IMR-90 (cell line): Measurements from ENCODE around the gene CTAGE6. TPM values are rescaled to one million over a fixed set of nuclear protein-coding genes. Genes with fewer than 3 reads are reported as not detected.

Experiments
- ATAC-seq: fragments of 200-7000 bp; cut with Tn5 transposase; 2 replicates; pipeline ENCODE4 v1.9.1; 2020; ENCODE audit warnings: low read depth, mild to moderate bottlenecking, moderate library complexity
- BruUV-seq: library from RNA; stranded (reverse); fragments of 400-500 nt; replicated peaks from 2 replicates; lab custom pipeline; 2021; lab: Mats Ljungman, UMichigan
- CTCF ChIA-PET: fragments of 300-600 bp; formaldehyde crosslinking; extraction: SDS; loops from one replicate; lab custom pipeline; 2021; ENCODE audit warnings: antibody characterized with exemption; lab: Yijun Ruan, JAX
- POLR2A ChIA-PET: fragments of 300-600 bp; sonication (Branson Sonifier 250); formaldehyde crosslinking; loops from one replicate; lab custom pipeline; 2022; ENCODE audit warnings: antibody characterized with exemption; ENCODE audit not compliant: unreplicated experiment; lab: Charles Lee
- DNase-seq: peaks from one replicate; pipeline ENCODE4 v3.0.0; 2013
- H2AFZ ChIP-seq: replicated peaks from 2 replicates; pipeline ENCODE3; 2013; ENCODE audit warnings: low read length, mild to moderate bottlenecking; ENCODE audit not compliant: poor library complexity
- H2AK5ac ChIP-seq: 2 replicates; pipeline ENCODE4 v1.6.1; 2013; ENCODE audit warnings: low read depth, low read length, inconsistent platforms
- H2AK9ac ChIP-seq: replicated peaks from 2 replicates; pipeline ENCODE3; 2013; ENCODE audit warnings: mild to moderate bottlenecking, low read depth, low read length, moderate library complexity; ENCODE audit not compliant: poor library complexity
- H2BK120ac ChIP-seq: 2 replicates; pipeline ENCODE4 v1.6.1; 2013; ENCODE audit warnings: low read depth, low read length, inconsistent platforms
- H2BK15ac ChIP-seq: 3 replicates; pipeline ENCODE4 v1.6.1; 2013; ENCODE audit warnings: low read depth, low read length, inconsistent platforms
- H2BK20ac ChIP-seq: 2 replicates; pipeline ENCODE4 v1.6.1; 2013; ENCODE audit warnings: low read depth, mild to moderate bottlenecking, inconsistent platforms, low read length, moderate library complexity
- H2BK5ac ChIP-seq: 2 replicates; pipeline ENCODE4 v1.6.1; 2013; ENCODE audit warnings: mild to moderate bottlenecking, low read depth, low read length, inconsistent platforms; ENCODE audit not compliant: poor library complexity, severe bottlenecking
- H3K14ac ChIP-seq: replicated peaks from 2 replicates; pipeline ENCODE4 v1.6.1; 2013; ENCODE audit warnings: low read depth, low read length, inconsistent platforms
- H3K18ac ChIP-seq: 2 replicates; pipeline ENCODE4 v1.6.1; 2013; ENCODE audit warnings: low read depth, low read length, control low read depth
- H3K23ac ChIP-seq: 2 replicates; pipeline ENCODE4 v1.6.1; 2013; ENCODE audit warnings: low read depth, low read length, inconsistent platforms
- H3K27ac ChIP-seq: 2 replicates; pipeline ENCODE4 v1.5.1; 2013; ENCODE audit warnings: mild to moderate bottlenecking, control low read depth, low read length; ENCODE audit not compliant: insufficient read depth
- H3K27me3 ChIP-seq: 2 replicates; pipeline ENCODE4 v1.6.1; 2013; ENCODE audit warnings: low read length; ENCODE audit not compliant: control insufficient read depth, insufficient read depth
- H3K36me3 ChIP-seq: 2 replicates; pipeline ENCODE4 v1.6.1; 2013; ENCODE audit warnings: low read length, mixed read lengths; ENCODE audit not compliant: control insufficient read depth, insufficient read depth
- H3K4ac ChIP-seq: 2 replicates; pipeline ENCODE4 v1.6.1; 2013; ENCODE audit warnings: low read depth, low read length, inconsistent platforms
- H3K4me1 ChIP-seq: 2 replicates; pipeline ENCODE4 v1.6.1; 2013; ENCODE audit warnings: low read length, mixed read lengths; ENCODE audit not compliant: control insufficient read depth, insufficient read depth
- H3K4me2 ChIP-seq: 2 replicates; pipeline ENCODE4 v1.6.1; 2013; ENCODE audit warnings: low read depth, mild to moderate bottlenecking, control low read depth, low read length, moderate library complexity
- H3K4me3 ChIP-seq: 2 replicates; pipeline ENCODE4 v1.5.1; 2013; ENCODE audit warnings: low read depth, mild to moderate bottlenecking, control low read depth, low read length, moderate library complexity; ENCODE audit not compliant: insufficient read depth
- H3K56ac ChIP-seq: 2 replicates; pipeline ENCODE4 v1.6.1; 2013; ENCODE audit warnings: low read length, inconsistent platforms; ENCODE audit not compliant: insufficient read depth; ENCODE audit errors: extremely low read depth
- H3K79me1 ChIP-seq, 2 experiments: 2 replicates each; pipeline ENCODE4 v1.6.1; 2013; ENCODE audit warnings: low read length in 2 of 2, inconsistent platforms in 1 of 2, low read depth in 1 of 2
- H3K9ac ChIP-seq: 2 replicates; pipeline ENCODE4 v1.6.1; 2013; ENCODE audit warnings: low read depth, low read length, control low read depth
- H3K9me1 ChIP-seq: 2 replicates; pipeline ENCODE4 v1.6.1; 2013; ENCODE audit warnings: low read length, inconsistent platforms; ENCODE audit not compliant: insufficient read depth
- H3K9me3 ChIP-seq: 2 replicates; pipeline ENCODE4 v1.6.1; 2013; ENCODE audit warnings: low read length; ENCODE audit not compliant: control insufficient read depth, insufficient read depth
- H4K20me1 ChIP-seq: 2 replicates; pipeline ENCODE4 v1.6.1; 2013; ENCODE audit warnings: low read length, inconsistent platforms; ENCODE audit not compliant: insufficient read depth
- H4K5ac ChIP-seq: 2 replicates; pipeline ENCODE4 v1.6.1; 2013; ENCODE audit warnings: mild to moderate bottlenecking, low read depth, low read length, control low read depth
- H4K8ac ChIP-seq, 2 experiments: 2 replicates each; pipeline ENCODE4 v1.6.1; 2013; ENCODE audit warnings: low read depth in 2 of 2, low read length in 2 of 2, control low read depth in 1 of 2, inconsistent platforms in 1 of 2
- H4K91ac ChIP-seq: 2 replicates; pipeline ENCODE4 v1.6.1; 2013; ENCODE audit warnings: low read depth, low read length, inconsistent platforms; ENCODE audit not compliant: insufficient read depth
- MAFK ChIP-seq: IDR thresholded peaks from 2 replicates; pipeline ENCODE4 v1.6.1; 2012; ENCODE audit warnings: low read depth, low read length, improper control_type of control experiment
- WGBS, 2 experiments: methylation state at CpG; one replicate each; pipeline versions ENCODE4 v1.1.5 to v1.1.7; 2013; ENCODE audit warnings: missing lambda C conversion rate in 2 of 2; ENCODE audit not compliant: insufficient read length in 1 of 2; ENCODE audit errors: extremely low coverage in 2 of 2; 5-methylcytosine and 5-hydroxymethylcytosine counted together
- dilution Hi-C: fragments of 300-500 bp; cut with HindIII; formaldehyde crosslinking; loops from one replicate; pipeline ENCODE4 v1.14.3; 2018; ENCODE audit warnings: low sequenced_read_pairs; ENCODE audit not compliant: unreplicated experiment
- in situ Hi-C: fragments of 300-500 bp; cut with MboI; formaldehyde crosslinking; loops from 3 replicates; pipeline ENCODE4 v1.14.3; 2019; ENCODE audit warnings: low sequenced_read_pairs, inconsistent platforms, mixed read lengths
- intact Hi-C: fragments of 100-400 bp; cut with micrococcal nuclease; formaldehyde crosslinking; loops from 2 replicates; pipeline ENCODE4 v1.10.0; 2022
- polyA plus RNA-seq, 3 experiments: library from polyadenylated mRNA; depleted of rRNA; stranded (reverse); fragments of >200 nt; gene quantifications; 2 replicates each; pipeline ENCODE4 v1.2.3, GENCODE V29; 2012; ENCODE audit warnings: low replicate concordance in 1 of 3
- total RNA-seq: library from RNA; depleted of rRNA; stranded (reverse); fragments of >200 nt; gene quantifications from 2 replicates; pipeline ENCODE4 v1.2.3, GENCODE V29; 2012
- TF ChIP-seq, protein P1 (sequence below): fragments of 150-350 bp; IDR thresholded peaks from 2 replicates; pipeline ENCODE4 v1.6.1; 2017; ENCODE audit warnings: mild to moderate bottlenecking, antibody characterized with exemption, low read length, low read depth

CTAGE6 gene
- total and polyA plus RNA-seq, 2 of the 4 experiments (the other 2 are of a cell fraction), result 0.10 to 0.18 TPM

DNA sequence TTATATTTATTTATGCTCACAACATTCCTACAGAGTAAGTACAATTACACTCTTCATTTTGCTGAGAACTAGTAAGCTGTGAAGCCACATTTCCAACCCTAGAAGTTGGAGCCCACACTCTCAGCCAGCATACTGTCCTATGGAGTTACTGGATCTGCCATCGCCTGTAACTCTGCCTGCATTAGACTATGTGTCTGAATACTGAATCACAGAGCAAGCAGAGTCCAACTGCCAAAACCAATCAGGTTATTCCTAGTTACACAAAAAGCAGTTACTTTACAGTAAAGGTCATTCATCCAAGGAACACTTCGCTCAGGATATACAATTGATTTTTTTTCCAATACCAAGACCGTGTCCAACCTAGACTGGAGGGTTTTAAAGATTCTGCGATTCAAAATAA, 21.5 kb downstream of the CTAGE6 start:
- CTCF ChIA-PET, result interaction anchor here (1.0 to 2.2 kb wide), 4 partner anchors 8 to 399 kb away, joined by 3 to 11 read pairs (median 4); no protein-coding TSS in a partner anchor
- no peak overlapping the region for H2AFZ ChIP-seq

More for the DNA sequence above, 21.5 kb downstream of the CTAGE6 start:
- no CpG with 5 or more reads among the region's 4 CpGs for WGBS, 2 experiments
- H2AK5ac ChIP-seq, result no peak overlapping the region
- POLR2A ChIA-PET, result no interaction called here
- no peak overlapping the region for H4K91ac ChIP-seq
- no peak overlapping the region for H3K4me2 ChIP-seq
- no peaks in the 10 kb centered on the region for H3K27me3 ChIP-seq
- H2BK20ac ChIP-seq, result no peak overlapping the region
- no peak overlapping the region for H3K9ac ChIP-seq
- no peak overlapping the region for H2BK120ac ChIP-seq
- H3K4me3 ChIP-seq, result no peak overlapping the region
- H3K36me3 ChIP-seq, result no peaks in the 10 kb centered on the region
- dilution Hi-C loops (no loop called here), intact Hi-C loops (no loop called here), in situ Hi-C loops (no loop called here)
- no peaks in the 10 kb centered on the region for H4K20me1 ChIP-seq
- no peaks in the 10 kb centered on the region for H3K4me1 ChIP-seq
- H3K56ac ChIP-seq, result no peak overlapping the region
- no peak overlapping the region for H2BK5ac ChIP-seq
- no peak overlapping the region for H2BK15ac ChIP-seq
- no peak for DNase-seq
- H3K4ac ChIP-seq, result no peak overlapping the region
- H3K14ac ChIP-seq, result no peak overlapping the region
- no peak overlapping the region for H4K5ac ChIP-seq
- no peaks in the 10 kb centered on the region for H3K9me3 ChIP-seq
- no peak overlapping the region for H4K8ac ChIP-seq
- TF ChIP-seq, protein P1, sequence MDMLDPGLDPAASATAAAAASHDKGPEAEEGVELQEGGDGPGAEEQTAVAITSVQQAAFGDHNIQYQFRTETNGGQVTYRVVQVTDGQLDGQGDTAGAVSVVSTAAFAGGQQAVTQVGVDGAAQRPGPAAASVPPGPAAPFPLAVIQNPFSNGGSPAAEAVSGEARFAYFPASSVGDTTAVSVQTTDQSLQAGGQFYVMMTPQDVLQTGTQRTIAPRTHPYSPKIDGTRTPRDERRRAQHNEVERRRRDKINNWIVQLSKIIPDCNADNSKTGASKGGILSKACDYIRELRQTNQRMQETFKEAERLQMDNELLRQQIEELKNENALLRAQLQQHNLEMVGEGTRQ, result no peak
- TF ChIP-seq MAFK, result no peak
- no peak overlapping the region for H3K18ac ChIP-seq
- no peak for ATAC-seq
- no TSS peak for BruUV-seq
- H3K9me1 ChIP-seq, result peaks cover 1% of the 10 kb centered on the region; the same call in 1 of the 2 replicates
- no peak overlapping the region for H3K27ac ChIP-seq
- no peak overlapping the region for H3K23ac ChIP-seq
- H2AK9ac ChIP-seq, result no peak overlapping the region
- H3K79me1 ChIP-seq, result no peaks in the 10 kb centered on the region
